ENCODE results near the gene VENTX. TPM values are rescaled to one million over a fixed set of nuclear protein-coding genes. Genes with fewer than 3 reads are reported as not detected.

The VENTX gene
- total RNA-seq, 3 donors from 2014 or later (not counting 1 experiment from before 2014, with no cell fraction given), result 0.48 to 4.1 (median 0.75) TPM

DNA sequence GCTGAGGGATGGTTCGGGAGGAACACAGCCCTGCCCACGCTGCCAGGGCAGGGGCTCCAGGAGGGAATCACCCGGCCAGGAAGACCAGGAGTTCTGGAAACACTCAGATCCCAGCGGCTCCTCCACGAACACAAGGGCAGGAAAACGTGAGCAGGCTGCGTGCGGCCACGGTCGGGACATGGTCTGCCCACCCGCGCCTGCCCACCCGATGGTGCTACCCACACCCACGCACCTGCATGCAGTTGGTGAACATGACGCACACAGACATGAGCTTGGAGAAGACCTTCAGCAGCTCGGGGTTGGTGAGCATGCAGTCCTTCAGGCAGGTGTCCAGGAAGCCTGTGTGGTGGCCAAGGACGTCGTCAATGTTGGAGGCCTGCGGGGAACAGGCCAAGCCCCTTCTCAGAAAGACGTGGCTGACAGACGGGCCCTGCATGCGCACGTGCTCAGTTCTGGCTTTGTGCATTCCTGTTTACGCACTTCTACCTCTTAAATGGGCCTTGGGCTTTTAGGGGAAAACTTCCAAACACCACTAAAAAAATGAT is 45.3 kb downstream of the VENTX start:
- TF ChIP-seq CTCF (IDR thresholded peaks at IDR 0.05), result no peak
- no peak overlapping the region for H3K4me3 Mint-ChIP-seq
- H3K36me3 Mint-ChIP-seq, result peaks cover 14% of the 10 kb centered on the region
- H3K9me3 Mint-ChIP-seq, result no peaks in the 10 kb centered on the region
- no peaks in the 10 kb centered on the region for H3K9me3 ChIP-seq (ENCODE audit: control insufficient read depth, insufficient read depth, low read length)
- ATAC-seq, result no peak
- peaks cover 24 to 32% of the 10 kb centered on the region in 2 donors for H3K4me1 Mint-ChIP-seq
- H3K27ac Mint-ChIP-seq, result no peak overlapping the region
- DNase-seq, result no peak
- H3K36me3 ChIP-seq (ENCODE audit: control insufficient read depth, insufficient read depth, low read length), result peaks cover 58% of the 10 kb centered on the region
- no peaks in the 10 kb centered on the region for H3K27me3 Mint-ChIP-seq (ENCODE audit: low read depth in 2 of 2)
- no peaks in the 10 kb centered on the region for H3K27me3 ChIP-seq (ENCODE audit: control insufficient read depth, insufficient read depth, low read length)
- H3K4me3 ChIP-seq (ENCODE audit: low read length), result no peak overlapping the region
- no peak overlapping the region for H3K27ac ChIP-seq (ENCODE audit: low read length)
- WGBS (ENCODE audit: insufficient coverage), result 95% methylated on average over 24 of the region's 24 CpGs
- intact Hi-C loops (cut with micrococcal nuclease), result no loop called here
- H3K4me1 ChIP-seq (ENCODE audit: control insufficient read depth, insufficient read depth, low read length), result peaks cover 28% of the 10 kb centered on the region

- ATAC-seq (no peak), DNase-seq (no peak)
- H3K4me3 ChIP-seq (ENCODE audit: low read length), result no peak overlapping the region
- no peaks in the 10 kb centered on the region for H3K9me3 ChIP-seq (ENCODE audit: control insufficient read depth, insufficient read depth, low read length)
- intact Hi-C loops (cut with micrococcal nuclease), result no loop called here
- H3K4me1 ChIP-seq (ENCODE audit: control insufficient read depth, insufficient read depth, low read length), result peaks cover 18% of the 10 kb centered on the region
- no peaks in the 10 kb centered on the region for H3K9me3 Mint-ChIP-seq
- no peak overlapping the region for H3K27ac Mint-ChIP-seq
- peaks cover 65% of the 10 kb centered on the region for H3K36me3 ChIP-seq (ENCODE audit: control insufficient read depth, insufficient read depth, low read length)
- 97% methylated on average over 24 of the region's 24 CpGs for WGBS (ENCODE audit: insufficient coverage)
- H3K27me3 Mint-ChIP-seq (ENCODE audit: low read depth in 2 of 2), result no peaks in the 10 kb centered on the region
- no peak overlapping the region for H3K4me3 Mint-ChIP-seq
- TF ChIP-seq CTCF (IDR thresholded peaks at IDR 0.05), result no peak
- peaks cover 18% of the 10 kb centered on the region for H3K36me3 Mint-ChIP-seq
- no peaks in the 10 kb centered on the region for H3K27me3 ChIP-seq (ENCODE audit: control insufficient read depth, insufficient read depth, low read length)
- H3K4me1 Mint-ChIP-seq, result peaks cover 14 to 21% of the 10 kb centered on the region in 2 donors
- no peak overlapping the region for H3K27ac ChIP-seq (ENCODE audit: low read length)
Measured at GRCh38 chr10:133283931-133284330, 46.3 kb downstream of the VENTX start.

GRCh38 chr10:133285217-133285616 is 47.6 kb downstream of the VENTX start:
- Histone ChIP-seq H3K4me3 (ENCODE audit: low read length) (no peak overlapping the region), H3K4me1 (ENCODE audit: control insufficient read depth, insufficient read depth, low read length) (peaks cover 5% of the 10 kb centered on the region), H3K9me3 (ENCODE audit: control insufficient read depth, insufficient read depth, low read length) (no peaks in the 10 kb centered on the region), H3K36me3 (ENCODE audit: control insufficient read depth, insufficient read depth, low read length) (peaks cover 74% of the 10 kb centered on the region), H3K27me3 (ENCODE audit: control insufficient read depth, insufficient read depth, low read length) (no peaks in the 10 kb centered on the region), H3K27ac (ENCODE audit: low read length) (no peak overlapping the region)
- 95% methylated on average over 36 of the region's 36 CpGs for WGBS (ENCODE audit: insufficient coverage)
- Mint-ChIP-seq H3K4me3 (no peak overlapping the region), H3K27ac (no peak overlapping the region), H3K4me1 (peaks cover 1 to 9% of the 10 kb centered on the region in 2 donors), H3K9me3 (no peaks in the 10 kb centered on the region), H3K27me3 (ENCODE audit: low read depth in 2 of 2) (no peaks in the 10 kb centered on the region), H3K36me3 (peaks cover 20% of the 10 kb centered on the region)
- intact Hi-C loops (cut with micrococcal nuclease), result no loop called here
- ATAC-seq, result no peak
- no peak for DNase-seq
- no peak for TF ChIP-seq CTCF (IDR thresholded peaks at IDR 0.05)

DNA sequence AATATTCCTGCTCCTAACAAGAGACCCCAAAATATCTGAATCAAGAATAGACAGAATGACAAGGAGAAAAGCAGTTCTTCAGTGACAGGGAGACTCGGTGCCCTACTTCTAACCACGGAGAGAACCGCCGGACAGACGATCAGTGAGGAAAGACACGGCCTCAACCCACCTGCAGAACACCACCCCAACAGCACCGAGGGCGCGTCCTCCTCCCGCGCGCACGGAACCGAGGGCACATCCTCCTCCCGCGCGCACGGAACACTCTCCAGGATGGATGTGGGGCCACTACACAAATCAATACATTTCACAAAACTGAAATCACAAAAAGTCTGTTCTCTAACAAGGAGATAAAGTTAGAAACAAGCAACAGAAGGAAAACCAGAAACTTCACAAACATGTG is 48.7 kb downstream of the VENTX start:
- Histone ChIP-seq H3K27me3 (ENCODE audit: control insufficient read depth, insufficient read depth, low read length) (no peaks in the 10 kb centered on the region), H3K27ac (ENCODE audit: low read length) (no peak overlapping the region), H3K4me1 (ENCODE audit: control insufficient read depth, insufficient read depth, low read length) (no peaks in the 10 kb centered on the region), H3K9me3 (ENCODE audit: control insufficient read depth, insufficient read depth, low read length) (no peaks in the 10 kb centered on the region), H3K4me3 (ENCODE audit: low read length) (no peak overlapping the region), H3K36me3 (ENCODE audit: control insufficient read depth, insufficient read depth, low read length) (peaks cover 78% of the 10 kb centered on the region)
- no peak overlapping the region for H3K4me3 Mint-ChIP-seq
- H3K27me3 Mint-ChIP-seq (ENCODE audit: low read depth in 2 of 2), result no peaks in the 10 kb centered on the region
- intact Hi-C loops (cut with micrococcal nuclease), result no loop called here
- ATAC-seq (no peak), DNase-seq (no peak)
- H3K4me1 Mint-ChIP-seq, result peaks cover 0 to 6% of the 10 kb centered on the region in 2 donors
- H3K36me3 Mint-ChIP-seq, result peaks cover 20% of the 10 kb centered on the region
- 83% methylated on average over 18 of the region's 18 CpGs for WGBS (ENCODE audit: insufficient coverage)
- TF ChIP-seq CTCF (IDR thresholded peaks at IDR 0.05), result no peak
- H3K9me3 Mint-ChIP-seq, result no peaks in the 10 kb centered on the region
- peak overlapping the region in 1 of 2 donors; percentile 28 for H3K27ac Mint-ChIP-seq

Data from natural killer cell (primary cell).